ENCODE measurements around the gene SLC15A3.

Gene SLC15A3

GRCh38 chr11:60927600-60927999 lies 24.4 kb downstream of the SLC15A3 start:
- DNase-seq = no peak

- DNase-seq = no peak
These were observed 24.8 kb downstream of the SLC15A3 start for GRCh38 chr11:60927061-60927592.

GRCh38 chr11:60926500-60926899 lies 25.5 kb downstream of the SLC15A3 start:
- DNase-seq = no peak

- DNase-seq = peak in 1 of 2 experiments; percentile 33
These were observed 26.1 kb downstream of the SLC15A3 start for GRCh38 chr11:60925868-60926267.

- DNase-seq = peak; percentile 57 to 78
These were observed 26.8 kb downstream of the SLC15A3 start for GRCh38 chr11:60924906-60925853.

GRCh38 chr11:60924110-60924905 lies 27.7 kb downstream of the SLC15A3 start, which contains the start of gene TMEM132A:
Gene TMEM132A (plus strand): TSS chr11:60924460. CDS start chr11:60924634, 174 bp downstream.
- peak; percentile 45 to 67 for DNase-seq

- no peak for DNase-seq
These were observed 28.2 kb downstream of the SLC15A3 start for GRCh38 chr11:60923800-60924109.

- DNase-seq = peak in 1 of 2 experiments; percentile 33
These were observed 28.6 kb downstream of the SLC15A3 start for GRCh38 chr11:60923326-60923725.

- DNase-seq = no peak
These were observed 29.1 kb downstream of the SLC15A3 start for GRCh38 chr11:60922906-60923305.

- DNase-seq = no peak
These were observed 30.1 kb downstream of the SLC15A3 start for GRCh38 chr11:60921777-60922335.

- no peak for DNase-seq
These were observed 30.7 kb downstream of the SLC15A3 start for GRCh38 chr11:60921259-60921658.

GRCh38 chr11:60919956-60920355 lies 32.0 kb downstream of the SLC15A3 start:
- DNase-seq = no peak

- DNase-seq = no peak
These were observed 32.7 kb downstream of the SLC15A3 start for GRCh38 chr11:60919320-60919719.

- DNase-seq = no peak
These were observed 33.1 kb downstream of the SLC15A3 start for GRCh38 chr11:60918939-60919265.

GRCh38 chr11:60918251-60918938 lies 33.6 kb downstream of the SLC15A3 start:
- no peak for DNase-seq

GRCh38 chr11:60917267-60917666 lies 34.7 kb downstream of the SLC15A3 start:
- no peak for DNase-seq

GRCh38 chr11:60916669-60917206 lies 35.2 kb downstream of the SLC15A3 start:
- no peak for DNase-seq

GRCh38 chr11:60915248-60915914 lies 36.6 kb downstream of the SLC15A3 start:
- DNase-seq = peak in 1 of 2 experiments; percentile 44

- DNase-seq = peak; percentile 35 to 71
These were observed 37.2 kb downstream of the SLC15A3 start for GRCh38 chr11:60914633-60915247.

- peak; percentile 97 for DNase-seq
These were observed 38.0 kb downstream of the SLC15A3 start, which contains the start of gene TMEM109 for GRCh38 chr11:60913793-60914632. Gene TMEM109 (plus strand): TSS chr11:60914158. CDS start chr11:60919694, 5,536 bp downstream.

Measured in NCI-H524 (cell line).